HepG2 (cell line): Measurements from ENCODE around the gene NRSN2. TPM values are rescaled to one million over a fixed set of nuclear protein-coding genes. Genes with fewer than 3 reads are reported as not detected.

Source experiments
- ATAC-seq: fragments of 200-7000 bp; cut with Tn5 transposase; 3 replicates; pipeline ENCODE4 v1.9.1; 2020; ENCODE audit warnings: mild to moderate bottlenecking, moderate library complexity
- BruUV-seq: library from RNA; stranded (reverse); fragments of 400-500 nt; replicated peaks from 2 replicates; lab custom pipeline; 2021; lab: Mats Ljungman, UMichigan
- CTCF ChIA-PET: fragments of 300-600 bp; formaldehyde crosslinking; extraction: SDS; loops from one replicate; lab custom pipeline; 2021; ENCODE audit warnings: low total read pairs, inconsistent platforms, low intra/inter-chr PET ratio; lab: Yijun Ruan, JAX
- POLR2A ChIA-PET: fragments of 350-600 bp; sonication (Branson Sonifier 250); formaldehyde crosslinking; loops from one replicate; lab custom pipeline; 2020; ENCODE audit warnings: antibody characterized with exemption, inconsistent platforms; lab: Yijun Ruan, JAX
- DNase-seq: peaks from one replicate; pipeline ENCODE4 v3.0.0-alpha.2; 2015; ENCODE audit warnings: low spot score
- FAIRE-seq: peaks from 3 replicates; lab custom pipeline; 2011; peaks lifted over from hg19 to GRCh38; lab: Jason Lieb, UNC
- H2AFZ ChIP-seq: one replicate; pipeline ENCODE4 v1.6.1; 2011; ENCODE audit warnings: low read length, inconsistent platforms
- H3K27ac ChIP-seq: fragments of 300-600 bp; 3 replicates; pipeline ENCODE4 v1.8.0; 2011; ENCODE audit warnings: mixed run types, mild to moderate bottlenecking, mixed read lengths, low read length, inconsistent platforms; ENCODE audit not compliant: insufficient read depth; ENCODE audit errors: extremely low read length
- H3K27me3 ChIP-seq, 2 experiments: fragments of 200-600 bp in 1 of 2; 2 replicates in 1 of 2; 3 replicates in 1 of 2; pipeline versions ENCODE4 v1.6.0 to v1.8.0; 2011; ENCODE audit warnings: low read length in 2 of 2, mild to moderate bottlenecking in 2 of 2, moderate library complexity in 2 of 2, inconsistent platforms in 1 of 2; ENCODE audit not compliant: insufficient read depth in 2 of 2, control insufficient read depth in 1 of 2
- H3K36me3 ChIP-seq, 2 experiments: fragments of 200-600 bp in 1 of 2; replicated peaks in 1 of 2; 2 replicates in 1 of 2; 3 replicates in 1 of 2; pipeline versions ENCODE4 v1.5.1 to v1.8.0; 2011; ENCODE audit warnings: low read length in 2 of 2, inconsistent platforms in 1 of 2; ENCODE audit not compliant: insufficient read depth in 2 of 2, control insufficient read depth in 1 of 2
- H3K4me1 ChIP-seq: 2 replicates; pipeline ENCODE4 v1.5.1; 2012; ENCODE audit warnings: low read length, inconsistent platforms; ENCODE audit not compliant: insufficient read depth
- H3K4me2 ChIP-seq: 2 replicates; pipeline ENCODE4 v1.6.0; 2011; ENCODE audit warnings: low read depth, low read length, inconsistent platforms
- H3K4me3 ChIP-seq, 3 experiments: fragments of 200-600 bp in 1 of 3; sonication (generic), shearing (Covaris generic) in 1 of 3; replicated peaks in 1 of 3; 2 replicates each; pipeline ENCODE4 v1.5.1; 2011 to 2016; ENCODE audit warnings: low read length in 3 of 3, inconsistent platforms in 2 of 3, low read depth in 2 of 3, mild to moderate bottlenecking in 2 of 3, control low read depth in 1 of 3, mixed read lengths in 1 of 3; ENCODE audit not compliant: insufficient read depth in 1 of 3
- H3K79me2 ChIP-seq: one replicate; pipeline ENCODE4 v1.6.1; 2011; ENCODE audit warnings: low read length, inconsistent platforms; ENCODE audit not compliant: insufficient read depth
- H3K9ac ChIP-seq: 2 replicates; pipeline ENCODE4 v1.6.0; 2011; ENCODE audit warnings: mild to moderate bottlenecking, low read depth, low read length, inconsistent platforms; ENCODE audit not compliant: insufficient read depth
- H3K9me3 ChIP-seq: 2 replicates; pipeline ENCODE4 v1.5.1; 2012; ENCODE audit warnings: mild to moderate bottlenecking, low read length
- H4K20me1 ChIP-seq: 2 replicates; pipeline ENCODE4 v1.6.0; 2011; ENCODE audit warnings: inconsistent platforms, mild to moderate bottlenecking, low read length, moderate library complexity; ENCODE audit not compliant: insufficient read depth
- AKAP8 ChIP-seq: sonication (generic); formaldehyde crosslinking; IDR thresholded peaks from 2 replicates; pipeline ENCODE4 v1.5.1; 2020; ENCODE audit warnings: mild to moderate bottlenecking, missing genetic modification reagents
- ATF1 ChIP-seq: IDR thresholded peaks from 2 replicates; pipeline ENCODE4 v1.6.1; 2016; ENCODE audit warnings: mild to moderate bottlenecking, control low read depth
- ELF1 ChIP-seq: sonication (generic); formaldehyde crosslinking; IDR thresholded peaks from 2 replicates; pipeline ENCODE4 v1.4.0; 2020; ENCODE audit warnings: missing genetic modification reagents
- PCBP1 ChIP-seq: fragments of 200-400 bp; formaldehyde crosslinking; IDR thresholded peaks from 2 replicates; pipeline ENCODE4 v1.6.1; 2017; ENCODE audit warnings: mild to moderate bottlenecking, low read depth, low read length, borderline replicate concordance
- SALL2 ChIP-seq: sonication (generic); formaldehyde crosslinking; IDR thresholded peaks from 2 replicates; pipeline ENCODE4 v1.8.1; 2023; ENCODE audit warnings: mild to moderate bottlenecking, missing genetic modification reagents, inconsistent platforms
- SP1 ChIP-seq, 2 experiments: fragments of 450-650 bp in 1 of 2; sonication (generic) in 1 of 2; formaldehyde crosslinking in 1 of 2; IDR thresholded peaks; 2 replicates each; pipeline versions ENCODE4 v1.4.0 to v1.6.1; 2016 to 2020; ENCODE audit warnings: missing genetic modification reagents in 1 of 2
- TBP ChIP-seq: sonication (generic); formaldehyde crosslinking; IDR thresholded peaks from 2 replicates; pipeline ENCODE4 v1.5.0; 2020; ENCODE audit warnings: missing genetic modification reagents
- ZBTB4 ChIP-seq: sonication (generic); formaldehyde crosslinking; IDR thresholded peaks from 2 replicates; pipeline ENCODE4 v1.4.0; 2020; ENCODE audit warnings: missing genetic modification reagents, mild to moderate bottlenecking, borderline replicate concordance
- ZNF816 ChIP-seq: sonication (generic); formaldehyde crosslinking; IDR thresholded peaks from 2 replicates; pipeline ENCODE4 v1.8.0; 2022; ENCODE audit warnings: missing genetic modification reagents, mild to moderate bottlenecking, borderline replicate concordance
- WGBS: methylation state at CpG from one replicate; pipeline ENCODE4 v1.1.6; 2017; ENCODE audit warnings: low lambda C conversion rate; 5-methylcytosine and 5-hydroxymethylcytosine counted together
- in situ Hi-C: cut with HindIII; loops from 2 replicates; pipeline ENCODE4 v1.10.0; 2017; ENCODE audit warnings: low pct_unique_long_range_greater_than_20kb; ENCODE audit not compliant: extremely low pct_ligation_motif_present
- intact Hi-C: fragments of 100-400 bp; cut with micrococcal nuclease; formaldehyde crosslinking; loops from one replicate; pipeline ENCODE4 v1.10.0; 2022; ENCODE audit not compliant: unreplicated experiment
- polyA plus RNA-seq, 8 experiments: library from polyadenylated mRNA; depleted of rRNA in 3 of 8; stranded (reverse) in 7 of 8; unstranded in 1 of 8; fragments of >200 nt; fragmentation: Illumina TruSeq in 4 of 8; extraction: Trizol in 4 of 8; gene quantifications; 2 replicates each; pipeline versions ENCODE4 v1.2.1 to v1.2.3, GENCODE V29; 2011 to 2016; ENCODE audit warnings: low read depth in 4 of 8, missing spikeins in 1 of 8, mixed read lengths in 1 of 8; ENCODE audit not compliant: insufficient read depth in 1 of 8
- total RNA-seq, 5 experiments: library from RNA; depleted of rRNA; stranded (reverse); fragments of >200 nt; fragmentation: Illumina TruSeq; extraction: Trizol; gene quantifications; 2 replicates each; pipeline ENCODE4 v1.2.3, GENCODE V29; 2016; ENCODE audit warnings: low read depth in 1 of 5
- TF ChIP-seq, protein P1 (sequence below): sonication (generic); formaldehyde crosslinking; IDR thresholded peaks from 2 replicates; pipeline ENCODE4 v1.4.0; 2020; ENCODE audit warnings: missing genetic modification reagents, mild to moderate bottlenecking, borderline replicate concordance

The NRSN2 gene
- total and polyA plus RNA-seq, 2 of the 13 experiments (the other 11 are each of a cell fraction or from before 2014, with no cell fraction given), result 32.3 to 49.4 TPM

GRCh38 chr20:381581-382290 is 34.8 kb downstream of the NRSN2 start:
- DNase-seq (peak; percentile 85), FAIRE-seq (no peak), ATAC-seq (peak; percentile 69)
- Histone ChIP-seq H3K27me3 (no peaks in the 10 kb centered on the region; a peak in 1 of 5 replicates), H3K9me3 (no peaks in the 10 kb centered on the region), H3K9ac (peak overlapping the region; percentile 99), H3K4me2 (peak overlapping the region; percentile 93), H3K27ac (peak overlapping the region; percentile 93), H3K36me3 (peaks cover 4 to 41% of the 10 kb centered on the region in 2 experiments; a peak in 4 of 5 replicates), H3K4me1 (peaks cover 74% of the 10 kb centered on the region), H4K20me1 (peaks cover 21% of the 10 kb centered on the region), H2AFZ (no peak overlapping the region), H3K4me3 (peak overlapping the region; percentile 93 to 98 (median 97)), H3K79me2 (peaks cover 59% of the 10 kb centered on the region)
- no TSS peak for BruUV-seq
- in situ Hi-C loops, result no loop called here
- ChIA-PET CTCF (interaction anchor here (0.7 to 1.5 kb wide), 2 partner anchors 19 to 50 kb away, joined by 3 to 10 read pairs; no protein-coding TSS in a partner anchor), POLR2A (interaction anchor here (0.6 to 29.0 kb wide), 10 partner anchors 16 to 96 kb away, joined by 3 to 1587 read pairs (median 4); partner anchors contain the start of genes NRSN2 and RBCK1)
- WGBS, result 1% methylated on average over 46 of the region's 49 CpGs
- intact Hi-C loops, result loop anchor here (1.0 to 2.0 kb wide), 2 partner anchors 25 to 50 kb away; no protein-coding TSS in a partner anchor
- no peak; the same call in 1 of the 2 replicates for TF ChIP-seq PCBP1
- TF ChIP-seq AKAP8 (CRISPR knock-in tag), result peak; percentile 70; the same call in 1 of the 2 replicates
- 0 out of 2 replicates have a peak, but pooled peaks have one; percentile 59 for TF ChIP-seq ZBTB4 (CRISPR knock-in tag)
- TF ChIP-seq ELF1 (CRISPR knock-in tag), result peak; percentile 32; the same call in 1 of the 2 replicates
- no peak for TF ChIP-seq TBP (CRISPR knock-in tag)
- TF ChIP-seq ZNF816 (CRISPR knock-in tag), result no peak
- peak; percentile 88 for TF ChIP-seq SALL2
- TF ChIP-seq, protein P1, sequence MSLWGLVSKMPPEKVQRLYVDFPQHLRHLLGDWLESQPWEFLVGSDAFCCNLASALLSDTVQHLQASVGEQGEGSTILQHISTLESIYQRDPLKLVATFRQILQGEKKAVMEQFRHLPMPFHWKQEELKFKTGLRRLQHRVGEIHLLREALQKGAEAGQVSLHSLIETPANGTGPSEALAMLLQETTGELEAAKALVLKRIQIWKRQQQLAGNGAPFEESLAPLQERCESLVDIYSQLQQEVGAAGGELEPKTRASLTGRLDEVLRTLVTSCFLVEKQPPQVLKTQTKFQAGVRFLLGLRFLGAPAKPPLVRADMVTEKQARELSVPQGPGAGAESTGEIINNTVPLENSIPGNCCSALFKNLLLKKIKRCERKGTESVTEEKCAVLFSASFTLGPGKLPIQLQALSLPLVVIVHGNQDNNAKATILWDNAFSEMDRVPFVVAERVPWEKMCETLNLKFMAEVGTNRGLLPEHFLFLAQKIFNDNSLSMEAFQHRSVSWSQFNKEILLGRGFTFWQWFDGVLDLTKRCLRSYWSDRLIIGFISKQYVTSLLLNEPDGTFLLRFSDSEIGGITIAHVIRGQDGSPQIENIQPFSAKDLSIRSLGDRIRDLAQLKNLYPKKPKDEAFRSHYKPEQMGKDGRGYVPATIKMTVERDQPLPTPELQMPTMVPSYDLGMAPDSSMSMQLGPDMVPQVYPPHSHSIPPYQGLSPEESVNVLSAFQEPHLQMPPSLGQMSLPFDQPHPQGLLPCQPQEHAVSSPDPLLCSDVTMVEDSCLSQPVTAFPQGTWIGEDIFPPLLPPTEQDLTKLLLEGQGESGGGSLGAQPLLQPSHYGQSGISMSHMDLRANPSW (CRISPR knock-in tag), result 0 out of 2 replicates have a peak, but pooled peaks have one; percentile 26
- TF ChIP-seq ATF1 (CRISPR knock-in tag), result no peak
- TF ChIP-seq SP1 (IDR thresholded peaks at IDR 0.05), result no peak
- no peak for TF ChIP-seq SP1 (CRISPR knock-in tag; IDR thresholded peaks at IDR 0.05)
